HepG2 (cell line): ENCODE measurements around the gene CAMKV. TPM values are rescaled to one million over a fixed set of nuclear protein-coding genes. Genes with fewer than 3 reads are reported as not detected.
A peak's percentile ranks its signal among the peaks of the same experiment; 100 is the strongest.

ENCODE experiments used
- ATAC-seq: fragments of 200-7000 bp; cut with Tn5 transposase; 3 replicates; pipeline ENCODE4 v1.9.1; 2020; ENCODE audit warnings: mild to moderate bottlenecking, moderate library complexity
- BruUV-seq: library from RNA; stranded (reverse); fragments of 400-500 nt; replicated peaks from 2 replicates; lab custom pipeline; 2021; lab: Mats Ljungman, UMichigan
- CTCF ChIA-PET: fragments of 300-600 bp; formaldehyde crosslinking; extraction: SDS; loops from one replicate; lab custom pipeline; 2021; ENCODE audit warnings: low total read pairs, inconsistent platforms, low intra/inter-chr PET ratio; lab: Yijun Ruan, JAX
- POLR2A ChIA-PET: fragments of 350-600 bp; sonication (Branson Sonifier 250); formaldehyde crosslinking; loops from one replicate; lab custom pipeline; 2020; ENCODE audit warnings: antibody characterized with exemption, inconsistent platforms; lab: Yijun Ruan, JAX
- DNase-seq: peaks from one replicate; pipeline ENCODE4 v3.0.0-alpha.2; 2015; ENCODE audit warnings: low spot score
- FAIRE-seq: peaks from 3 replicates; lab custom pipeline; 2011; peaks lifted over from hg19 to GRCh38; lab: Jason Lieb, UNC
- H2AFZ ChIP-seq: one replicate; pipeline ENCODE4 v1.6.1; 2011; ENCODE audit warnings: low read length, inconsistent platforms
- H3K27ac ChIP-seq: fragments of 300-600 bp; 3 replicates; pipeline ENCODE4 v1.8.0; 2011; ENCODE audit warnings: mixed run types, mild to moderate bottlenecking, mixed read lengths, low read length, inconsistent platforms; ENCODE audit not compliant: insufficient read depth; ENCODE audit errors: extremely low read length
- H3K27me3 ChIP-seq, 2 experiments: fragments of 200-600 bp in 1 of 2; 2 replicates in 1 of 2; 3 replicates in 1 of 2; pipeline versions ENCODE4 v1.6.0 to v1.8.0; 2011; ENCODE audit warnings: low read length in 2 of 2, mild to moderate bottlenecking in 2 of 2, moderate library complexity in 2 of 2, inconsistent platforms in 1 of 2; ENCODE audit not compliant: insufficient read depth in 2 of 2, control insufficient read depth in 1 of 2
- H3K36me3 ChIP-seq, 2 experiments: fragments of 200-600 bp in 1 of 2; replicated peaks in 1 of 2; 2 replicates in 1 of 2; 3 replicates in 1 of 2; pipeline versions ENCODE4 v1.5.1 to v1.8.0; 2011; ENCODE audit warnings: low read length in 2 of 2, inconsistent platforms in 1 of 2; ENCODE audit not compliant: insufficient read depth in 2 of 2, control insufficient read depth in 1 of 2
- H3K4me1 ChIP-seq: 2 replicates; pipeline ENCODE4 v1.5.1; 2012; ENCODE audit warnings: low read length, inconsistent platforms; ENCODE audit not compliant: insufficient read depth
- H3K4me2 ChIP-seq: 2 replicates; pipeline ENCODE4 v1.6.0; 2011; ENCODE audit warnings: low read depth, low read length, inconsistent platforms
- H3K4me3 ChIP-seq, 3 experiments: fragments of 200-600 bp in 1 of 3; sonication (generic), shearing (Covaris generic) in 1 of 3; replicated peaks in 1 of 3; 2 replicates each; pipeline ENCODE4 v1.5.1; 2011 to 2016; ENCODE audit warnings: low read length in 3 of 3, inconsistent platforms in 2 of 3, low read depth in 2 of 3, mild to moderate bottlenecking in 2 of 3, control low read depth in 1 of 3, mixed read lengths in 1 of 3; ENCODE audit not compliant: insufficient read depth in 1 of 3
- H3K79me2 ChIP-seq: one replicate; pipeline ENCODE4 v1.6.1; 2011; ENCODE audit warnings: low read length, inconsistent platforms; ENCODE audit not compliant: insufficient read depth
- H3K9ac ChIP-seq: 2 replicates; pipeline ENCODE4 v1.6.0; 2011; ENCODE audit warnings: mild to moderate bottlenecking, low read depth, low read length, inconsistent platforms; ENCODE audit not compliant: insufficient read depth
- H3K9me3 ChIP-seq: 2 replicates; pipeline ENCODE4 v1.5.1; 2012; ENCODE audit warnings: mild to moderate bottlenecking, low read length
- H4K20me1 ChIP-seq: 2 replicates; pipeline ENCODE4 v1.6.0; 2011; ENCODE audit warnings: inconsistent platforms, mild to moderate bottlenecking, low read length, moderate library complexity; ENCODE audit not compliant: insufficient read depth
- FIP1L1 ChIP-seq: fragments of 200-400 bp; formaldehyde crosslinking; IDR thresholded peaks from 2 replicates; pipeline ENCODE4 v1.6.1; 2018; ENCODE audit warnings: low read depth, mild to moderate bottlenecking, low read length, moderate library complexity, borderline replicate concordance; ENCODE audit not compliant: insufficient read depth
- KDM3A ChIP-seq: IDR thresholded peaks from 2 replicates; pipeline ENCODE4 v1.6.1; 2018; ENCODE audit warnings: low read depth, missing compliant biosample characterization
- KLF13 ChIP-seq: sonication (generic); formaldehyde crosslinking; IDR thresholded peaks from 2 replicates; pipeline ENCODE4 v1.4.0; 2020; ENCODE audit warnings: mild to moderate bottlenecking, missing genetic modification reagents
- MTA3 ChIP-seq: sonication (generic); formaldehyde crosslinking; IDR thresholded peaks from 2 replicates; pipeline ENCODE4 v1.4.0; 2020; ENCODE audit warnings: missing genetic modification reagents
- PAWR ChIP-seq: sonication (generic); formaldehyde crosslinking; IDR thresholded peaks from 2 replicates; pipeline ENCODE4 v1.4.0; 2020; ENCODE audit warnings: missing genetic modification reagents, mild to moderate bottlenecking, borderline replicate concordance
- STAG1 ChIP-seq: sonication (generic); formaldehyde crosslinking; IDR thresholded peaks from 2 replicates; pipeline ENCODE4 v1.4.0; 2020; ENCODE audit warnings: missing genetic modification reagents
- ZNF143 ChIP-seq: sonication (generic); formaldehyde crosslinking; IDR thresholded peaks from 2 replicates; pipeline ENCODE4 v1.4.0; 2020; ENCODE audit warnings: missing genetic modification reagents
- ZNF264 ChIP-seq: sonication (generic); formaldehyde crosslinking; IDR thresholded peaks from 2 replicates; pipeline ENCODE4 v1.4.0; 2020; ENCODE audit warnings: missing genetic modification reagents
- ZNF460 ChIP-seq: sonication (generic); formaldehyde crosslinking; IDR thresholded peaks from 2 replicates; pipeline ENCODE4 v1.5.1; 2020; ENCODE audit warnings: missing genetic modification reagents, mild to moderate bottlenecking, borderline replicate concordance
- ZNF543 ChIP-seq: sonication (generic); formaldehyde crosslinking; IDR thresholded peaks from 2 replicates; pipeline ENCODE4 v1.4.0; 2020; ENCODE audit warnings: mild to moderate bottlenecking, missing genetic modification reagents
- ZNF598 ChIP-seq: sonication (generic); formaldehyde crosslinking; IDR thresholded peaks from 2 replicates; pipeline ENCODE4 v1.5.1; 2020; ENCODE audit warnings: mild to moderate bottlenecking, missing genetic modification reagents, borderline replicate concordance
- ZNF703 ChIP-seq: sonication (generic); formaldehyde crosslinking; IDR thresholded peaks from 2 replicates; pipeline ENCODE4 v1.5.1; 2020; ENCODE audit warnings: missing genetic modification reagents, mild to moderate bottlenecking, moderate library complexity, borderline replicate concordance
- in situ Hi-C: cut with HindIII; loops from 2 replicates; pipeline ENCODE4 v1.10.0; 2017; ENCODE audit warnings: low pct_unique_long_range_greater_than_20kb; ENCODE audit not compliant: extremely low pct_ligation_motif_present
- intact Hi-C: fragments of 100-400 bp; cut with micrococcal nuclease; formaldehyde crosslinking; loops from one replicate; pipeline ENCODE4 v1.10.0; 2022; ENCODE audit not compliant: unreplicated experiment
- polyA plus RNA-seq, 8 experiments: library from polyadenylated mRNA; depleted of rRNA in 3 of 8; stranded (reverse) in 7 of 8; unstranded in 1 of 8; fragments of >200 nt; fragmentation: Illumina TruSeq in 4 of 8; extraction: Trizol in 4 of 8; gene quantifications; 2 replicates each; pipeline versions ENCODE4 v1.2.1 to v1.2.3, GENCODE V29; 2011 to 2016; ENCODE audit warnings: low read depth in 4 of 8, missing spikeins in 1 of 8, mixed read lengths in 1 of 8; ENCODE audit not compliant: insufficient read depth in 1 of 8
- total RNA-seq, 5 experiments: library from RNA; depleted of rRNA; stranded (reverse); fragments of >200 nt; fragmentation: Illumina TruSeq; extraction: Trizol; gene quantifications; 2 replicates each; pipeline ENCODE4 v1.2.3, GENCODE V29; 2016; ENCODE audit warnings: low read depth in 1 of 5
- TF ChIP-seq, protein P1 (sequence below): sonication (generic); formaldehyde crosslinking; IDR thresholded peaks from 2 replicates; pipeline ENCODE4 v1.5.1; 2020; ENCODE audit warnings: mild to moderate bottlenecking, missing genetic modification reagents, moderate library complexity
- TF ChIP-seq, protein P2 (sequence below): sonication (generic); formaldehyde crosslinking; IDR thresholded peaks from 2 replicates; pipeline ENCODE4 v1.9.0; 2022; ENCODE audit warnings: low read depth, missing genetic modification reagents
- TF ChIP-seq, protein P3 (sequence below): sonication (generic); formaldehyde crosslinking; IDR thresholded peaks from 2 replicates; pipeline ENCODE4 v1.4.0; 2020; ENCODE audit warnings: mild to moderate bottlenecking, missing genetic modification reagents
- TF ChIP-seq, protein P4 (sequence below): sonication (generic); formaldehyde crosslinking; IDR thresholded peaks from 2 replicates; pipeline ENCODE4 v1.4.0; 2020; ENCODE audit warnings: mild to moderate bottlenecking, missing genetic modification reagents

Gene CAMKV
- total and polyA plus RNA-seq, 2 of the 13 experiments (the other 11 are each of a cell fraction or from before 2014, with no cell fraction given) = 0.13 to 0.15 TPM

DNA sequence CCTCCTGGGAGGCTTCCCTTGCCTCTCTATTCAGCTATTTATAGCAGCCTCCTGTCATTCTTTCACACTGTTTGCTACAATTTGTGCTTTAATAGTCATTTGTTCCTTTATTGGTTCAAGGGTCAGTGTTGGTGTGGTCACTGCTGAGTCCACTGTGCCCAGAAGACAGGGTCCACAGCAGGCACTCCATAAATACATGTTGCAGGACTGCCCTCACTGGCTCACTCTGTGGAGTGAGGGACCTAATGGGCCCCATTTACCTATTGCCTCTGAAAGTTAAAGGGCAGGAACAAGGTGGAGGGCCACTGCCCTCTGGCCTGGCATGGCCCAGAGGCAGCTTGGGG lies 17.2 kb upstream of the CAMKV start:
- Histone ChIP-seq H3K4me3 (no peak overlapping the region), H3K79me2 (no peaks in the 10 kb centered on the region), H3K4me1 (peaks cover 31% of the 10 kb centered on the region), H2AFZ (no peak overlapping the region), H3K9me3 (no peaks in the 10 kb centered on the region), H3K36me3 (no peaks in the 10 kb centered on the region), H3K27ac (no peak overlapping the region), H3K9ac (no peak overlapping the region), H3K27me3 (peaks cover 1 to 15% of the 10 kb centered on the region in 2 experiments; a peak in 2 of 5 replicates), H3K4me2 (peak overlapping the region; percentile 46; the same call in 1 of the 2 replicates), H4K20me1 (no peaks in the 10 kb centered on the region)
- TF ChIP-seq ZNF460 (no peak), KLF13 (CRISPR knock-in tag) (no peak), PAWR (no peak), FIP1L1 (no peak), ZNF598 (CRISPR knock-in tag) (no peak), ZNF264 (CRISPR knock-in tag) (no peak), ZNF543 (CRISPR knock-in tag) (no peak), MTA3 (CRISPR knock-in tag) (no peak), ZNF143 (no peak), STAG1 (CRISPR knock-in tag) (no peak), ZNF703 (CRISPR knock-in tag) (no peak), KDM3A (no peak)
- TF ChIP-seq, protein P1, sequence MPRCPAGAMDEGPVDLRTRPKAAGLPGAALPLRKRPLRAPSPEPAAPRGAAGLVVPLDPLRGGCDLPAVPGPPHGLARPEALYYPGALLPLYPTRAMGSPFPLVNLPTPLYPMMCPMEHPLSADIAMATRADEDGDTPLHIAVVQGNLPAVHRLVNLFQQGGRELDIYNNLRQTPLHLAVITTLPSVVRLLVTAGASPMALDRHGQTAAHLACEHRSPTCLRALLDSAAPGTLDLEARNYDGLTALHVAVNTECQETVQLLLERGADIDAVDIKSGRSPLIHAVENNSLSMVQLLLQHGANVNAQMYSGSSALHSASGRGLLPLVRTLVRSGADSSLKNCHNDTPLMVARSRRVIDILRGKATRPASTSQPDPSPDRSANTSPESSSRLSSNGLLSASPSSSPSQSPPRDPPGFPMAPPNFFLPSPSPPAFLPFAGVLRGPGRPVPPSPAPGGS = no peak
- TF ChIP-seq, protein P2, sequence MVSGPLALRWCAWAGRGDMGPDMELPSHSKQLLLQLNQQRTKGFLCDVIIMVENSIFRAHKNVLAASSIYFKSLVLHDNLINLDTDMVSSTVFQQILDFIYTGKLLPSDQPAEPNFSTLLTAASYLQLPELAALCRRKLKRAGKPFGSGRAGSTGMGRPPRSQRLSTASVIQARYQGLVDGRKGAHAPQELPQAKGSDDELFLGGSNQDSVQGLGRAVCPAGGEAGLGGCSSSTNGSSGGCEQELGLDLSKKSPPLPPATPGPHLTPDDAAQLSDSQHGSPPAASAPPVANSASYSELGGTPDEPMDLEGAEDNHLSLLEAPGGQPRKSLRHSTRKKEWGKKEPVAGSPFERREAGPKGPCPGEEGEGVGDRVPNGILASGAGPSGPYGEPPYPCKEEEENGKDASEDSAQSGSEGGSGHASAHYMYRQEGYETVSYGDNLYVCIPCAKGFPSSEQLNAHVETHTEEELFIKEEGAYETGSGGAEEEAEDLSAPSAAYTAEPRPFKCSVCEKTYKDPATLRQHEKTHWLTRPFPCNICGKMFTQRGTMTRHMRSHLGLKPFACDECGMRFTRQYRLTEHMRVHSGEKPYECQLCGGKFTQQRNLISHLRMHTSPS = no peak
- TF ChIP-seq, protein P3, sequence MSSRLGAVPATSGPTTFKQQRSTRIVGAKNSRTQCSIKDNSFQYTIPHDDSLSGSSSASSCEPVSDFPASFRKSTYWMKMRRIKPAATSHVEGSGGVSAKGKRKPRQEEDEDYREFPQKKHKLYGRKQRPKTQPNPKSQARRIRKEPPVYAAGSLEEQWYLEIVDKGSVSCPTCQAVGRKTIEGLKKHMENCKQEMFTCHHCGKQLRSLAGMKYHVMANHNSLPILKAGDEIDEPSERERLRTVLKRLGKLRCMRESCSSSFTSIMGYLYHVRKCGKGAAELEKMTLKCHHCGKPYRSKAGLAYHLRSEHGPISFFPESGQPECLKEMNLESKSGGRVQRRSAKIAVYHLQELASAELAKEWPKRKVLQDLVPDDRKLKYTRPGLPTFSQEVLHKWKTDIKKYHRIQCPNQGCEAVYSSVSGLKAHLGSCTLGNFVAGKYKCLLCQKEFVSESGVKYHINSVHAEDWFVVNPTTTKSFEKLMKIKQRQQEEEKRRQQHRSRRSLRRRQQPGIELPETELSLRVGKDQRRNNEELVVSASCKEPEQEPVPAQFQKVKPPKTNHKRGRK (CRISPR knock-in tag) = no peak
- TF ChIP-seq, protein P4, sequence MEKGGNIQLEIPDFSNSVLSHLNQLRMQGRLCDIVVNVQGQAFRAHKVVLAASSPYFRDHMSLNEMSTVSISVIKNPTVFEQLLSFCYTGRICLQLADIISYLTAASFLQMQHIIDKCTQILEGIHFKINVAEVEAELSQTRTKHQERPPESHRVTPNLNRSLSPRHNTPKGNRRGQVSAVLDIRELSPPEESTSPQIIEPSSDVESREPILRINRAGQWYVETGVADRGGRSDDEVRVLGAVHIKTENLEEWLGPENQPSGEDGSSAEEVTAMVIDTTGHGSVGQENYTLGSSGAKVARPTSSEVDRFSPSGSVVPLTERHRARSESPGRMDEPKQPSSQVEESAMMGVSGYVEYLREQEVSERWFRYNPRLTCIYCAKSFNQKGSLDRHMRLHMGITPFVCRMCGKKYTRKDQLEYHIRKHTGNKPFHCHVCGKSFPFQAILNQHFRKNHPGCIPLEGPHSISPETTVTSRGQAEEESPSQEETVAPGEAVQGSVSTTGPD (CRISPR knock-in tag) = no peak
- POLR2A ChIA-PET = no interaction called here
- BruUV-seq = no TSS peak
- ATAC-seq (peak; percentile 28), DNase-seq (no peak), FAIRE-seq (no peak)
- intact Hi-C loops (no loop called here), in situ Hi-C loops (no loop called here)
- CTCF ChIA-PET = no interaction called here
